ENCODE data around the gene NKAIN2.
"Not testable (repeated sequence)": the region's sequence is repeated elsewhere in the genome, so short reads cannot be mapped to it uniquely, and the experiment has no call there.

NKAIN2 gene

DNA sequence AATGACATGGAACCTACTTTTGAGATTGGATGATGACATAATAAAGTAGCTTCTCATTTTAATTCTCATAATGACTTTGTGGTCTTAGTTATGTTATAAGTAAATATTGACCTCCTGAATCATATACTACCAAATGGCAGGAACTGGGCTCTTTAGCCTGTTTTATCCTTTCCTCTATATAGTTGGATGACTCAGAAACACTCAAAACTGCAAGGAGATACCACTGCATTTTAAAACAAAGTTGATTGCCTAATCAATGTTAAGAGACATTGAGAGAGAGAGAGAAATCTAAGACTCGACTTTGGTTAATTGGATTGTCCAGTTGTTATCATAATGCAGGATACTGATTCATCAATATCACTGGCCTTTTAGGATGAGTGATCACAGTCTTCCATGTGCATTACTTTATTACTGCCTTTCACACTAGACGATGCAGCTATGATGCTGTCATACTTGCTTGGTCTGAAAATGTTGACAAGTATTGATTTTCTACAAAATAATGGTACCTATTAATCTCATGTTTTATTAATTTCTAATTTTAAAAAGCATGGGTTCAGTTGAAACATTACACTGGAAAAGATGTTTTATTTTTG lies 320.0 kb downstream of the NKAIN2 start:
- FAIRE-seq = no peak

DNA sequence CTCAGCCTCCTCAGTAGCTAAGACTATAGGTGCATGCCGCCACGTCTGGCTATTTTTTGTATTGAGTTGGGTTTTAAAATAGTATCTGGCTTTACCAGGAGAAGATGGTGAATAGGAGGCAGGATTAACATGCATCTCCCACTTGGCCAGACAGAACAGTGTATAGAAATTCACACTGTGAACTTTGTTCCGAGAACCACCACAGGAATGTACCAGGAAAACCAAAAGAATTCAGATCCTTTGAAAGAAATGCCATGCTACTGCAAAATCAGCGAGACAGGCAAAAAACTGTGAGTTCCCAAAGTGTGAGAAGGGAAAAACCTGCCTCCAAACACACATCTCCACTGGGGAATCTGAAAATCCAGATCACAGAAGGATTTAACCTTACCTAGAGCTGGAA lies 327.6 kb downstream of the NKAIN2 start:
- no peak for FAIRE-seq

DNA sequence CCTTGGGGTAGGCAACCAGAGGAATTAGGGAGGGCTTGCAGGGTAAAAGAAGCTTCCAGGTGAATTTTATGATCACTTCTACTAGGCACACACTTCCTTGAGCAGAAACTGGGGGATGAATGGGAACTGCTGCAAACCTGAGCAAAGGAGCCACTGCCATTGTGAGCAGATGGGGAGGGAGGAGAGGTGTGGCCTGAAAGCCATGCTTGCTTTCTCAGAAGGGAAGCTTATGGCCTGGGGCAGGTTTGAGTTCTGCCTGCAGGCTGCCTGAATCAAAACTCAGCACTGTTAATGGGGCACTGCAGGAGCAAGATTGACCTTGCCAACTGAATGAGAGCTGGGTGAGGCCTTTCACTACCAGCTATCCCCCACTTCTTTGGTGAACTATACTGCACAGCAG lies 328.1 kb downstream of the NKAIN2 start:
- FAIRE-seq = no peak

DNA sequence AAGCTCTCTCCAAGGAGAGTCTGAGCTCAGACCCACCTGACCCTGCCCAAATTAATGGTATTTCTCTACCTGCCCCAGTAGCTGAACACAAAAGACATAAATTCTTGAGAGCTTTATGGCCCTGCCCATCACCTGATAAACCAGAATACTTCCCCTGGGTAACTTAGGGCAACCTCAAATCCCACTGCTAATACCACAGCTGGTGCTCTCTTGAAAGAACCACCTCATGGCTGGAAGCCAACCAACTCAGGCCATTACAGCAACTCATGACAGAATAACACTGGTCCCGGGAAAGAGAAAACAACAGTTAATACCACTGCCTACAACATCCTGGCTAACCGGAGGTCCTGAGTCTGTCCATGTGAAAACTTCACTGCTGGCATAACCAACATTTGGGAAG lies 328.6 kb downstream of the NKAIN2 start:
- FAIRE-seq = no peak

DNA sequence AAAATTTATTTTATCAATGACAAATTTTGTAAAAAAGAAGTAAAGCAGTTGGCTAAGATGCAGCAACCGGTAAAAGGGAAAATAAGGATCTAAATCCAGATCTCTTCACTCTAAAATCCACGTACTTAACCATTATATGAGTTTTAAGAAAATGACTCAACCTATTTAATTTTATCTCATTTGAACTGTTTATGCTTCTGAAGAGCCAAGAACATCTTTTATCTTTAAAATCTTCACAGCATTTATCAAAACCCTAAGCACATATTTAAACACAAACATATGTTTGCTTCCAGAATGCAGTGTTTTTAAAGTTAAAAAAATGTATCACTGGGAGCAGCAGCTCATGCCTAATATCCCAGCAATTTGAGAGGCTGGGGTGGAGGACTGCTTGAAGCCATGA lies 339.2 kb downstream of the NKAIN2 start:
- no peak for FAIRE-seq

DNA sequence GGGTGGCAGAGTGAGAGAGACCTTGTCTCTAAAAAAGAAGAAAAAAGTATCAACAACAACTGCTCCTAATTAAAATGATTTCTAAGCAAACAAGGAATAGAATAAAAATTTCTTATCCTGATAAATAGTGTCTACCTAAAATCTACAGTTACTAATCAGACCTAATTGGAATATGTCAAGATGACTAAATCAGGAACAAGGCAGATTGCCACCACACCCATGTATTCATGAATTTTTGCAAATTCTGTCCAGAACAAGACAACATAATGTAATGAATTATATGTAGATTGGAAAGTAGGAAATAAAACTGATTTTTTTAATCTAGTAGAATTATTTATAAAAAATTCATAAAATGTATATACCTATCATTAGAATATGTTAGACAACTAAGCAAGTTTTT lies 339.8 kb downstream of the NKAIN2 start:
- no peak for FAIRE-seq

DNA sequence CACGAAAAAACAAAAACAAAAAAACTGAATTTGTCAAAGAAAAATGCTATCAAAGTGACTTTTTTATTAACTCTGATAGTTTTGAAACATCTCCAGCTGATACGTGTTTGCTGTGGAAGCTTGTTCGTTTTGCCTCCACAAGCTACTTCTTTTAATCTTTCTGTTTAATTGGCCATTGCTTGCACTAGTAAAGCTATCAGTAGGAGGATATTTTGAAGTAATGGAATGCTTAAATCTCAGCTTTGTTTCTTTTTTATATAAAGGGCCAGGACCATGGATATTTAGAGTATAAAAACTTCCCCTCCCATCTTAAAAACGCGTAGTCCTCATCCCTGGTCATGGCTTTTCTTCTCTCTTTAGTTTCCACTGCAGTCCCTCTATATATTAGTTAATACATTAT lies 344.0 kb downstream of the NKAIN2 start:
- FAIRE-seq = no peak

DNA sequence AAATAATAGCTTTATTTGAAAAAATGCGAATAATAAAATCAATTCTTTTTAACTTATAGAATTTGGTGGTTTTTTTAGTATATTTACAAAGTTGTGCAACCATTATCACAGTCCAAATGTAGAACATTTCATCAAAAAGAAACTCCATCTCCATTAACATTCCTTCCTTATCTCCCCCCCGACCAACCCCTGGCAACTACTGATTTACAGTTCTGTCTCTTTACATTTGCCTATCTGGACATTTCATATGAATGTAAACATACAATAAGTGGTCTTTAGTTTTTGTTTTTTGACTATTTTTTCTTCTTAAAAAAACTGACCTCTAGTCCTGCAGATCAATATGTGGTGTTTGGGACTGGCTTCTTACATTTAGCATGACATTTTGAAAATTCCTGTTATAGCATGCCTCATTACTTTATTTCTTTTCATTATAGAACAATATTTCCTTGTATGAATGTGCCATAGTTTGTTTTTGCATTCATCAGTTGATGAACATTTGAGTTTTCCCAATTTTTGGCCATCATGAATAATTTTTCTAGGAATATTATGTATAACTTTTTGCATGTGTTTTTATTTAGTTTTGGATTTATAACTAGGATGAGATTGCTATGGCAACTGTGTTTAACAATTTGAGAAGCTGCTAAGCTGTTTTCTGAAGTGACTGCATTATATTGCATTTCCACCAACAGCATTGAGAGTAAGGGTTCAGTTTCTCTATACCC lies 344.7 kb downstream of the NKAIN2 start:
- no peak for FAIRE-seq

DNA sequence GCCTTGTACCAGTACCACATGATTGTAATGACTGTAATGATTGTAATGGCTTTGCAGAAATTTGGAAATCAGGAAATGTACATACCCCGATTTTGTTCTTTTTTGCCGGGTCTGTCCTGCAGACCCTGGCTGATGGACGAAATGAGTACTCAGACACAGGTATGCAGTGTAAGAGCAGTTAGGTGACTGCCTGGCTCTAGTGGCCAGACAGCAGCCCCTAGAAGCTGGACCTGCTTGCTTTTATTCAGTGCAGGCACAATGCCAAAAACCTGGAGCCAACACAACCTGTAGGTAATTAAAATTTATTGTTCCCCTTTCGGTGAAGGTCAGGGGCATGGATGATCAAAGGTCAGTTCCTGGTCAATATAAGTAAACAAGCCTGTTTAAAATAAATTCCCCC lies 346.0 kb downstream of the NKAIN2 start:
- no peak for FAIRE-seq

DNA sequence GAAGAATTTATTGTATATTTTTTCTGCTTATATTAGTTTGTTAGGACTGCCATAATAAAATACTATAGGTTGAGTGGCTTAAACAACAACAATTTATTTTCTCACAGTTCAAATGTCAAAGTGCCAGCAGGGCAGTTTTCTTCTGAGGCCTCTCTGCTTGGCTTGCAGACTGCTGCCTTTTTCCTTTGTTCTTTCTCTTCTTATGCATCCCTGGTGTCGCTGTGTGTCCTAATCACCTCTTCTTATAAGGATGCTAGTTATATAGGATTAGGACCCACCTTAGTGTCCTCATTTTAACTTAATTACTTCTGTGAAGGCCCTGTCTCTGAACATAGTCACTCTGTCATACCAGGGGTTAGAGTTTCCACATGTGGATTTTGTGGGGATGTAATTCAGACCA lies 354.4 kb downstream of the NKAIN2 start:
- FAIRE-seq = no peak

DNA sequence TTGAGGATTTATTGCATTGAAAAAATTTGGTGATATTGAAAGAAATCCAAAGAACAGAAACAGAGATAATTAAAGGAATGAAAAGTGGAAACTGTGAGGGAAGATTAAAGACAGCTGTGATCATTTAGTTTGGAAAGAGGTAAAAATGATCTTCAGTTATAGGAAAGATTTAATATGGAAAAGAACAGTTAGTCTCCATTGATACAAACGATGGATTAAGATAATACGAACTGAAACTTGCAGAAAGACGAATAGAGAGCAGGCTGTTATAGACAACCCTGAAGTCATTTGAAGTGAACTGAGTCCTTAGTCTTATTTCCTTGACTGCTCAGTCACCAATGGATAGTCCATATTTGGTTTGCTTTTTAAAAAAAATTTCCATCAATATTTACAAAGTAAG lies 360.0 kb downstream of the NKAIN2 start:
- FAIRE-seq = no peak

DNA sequence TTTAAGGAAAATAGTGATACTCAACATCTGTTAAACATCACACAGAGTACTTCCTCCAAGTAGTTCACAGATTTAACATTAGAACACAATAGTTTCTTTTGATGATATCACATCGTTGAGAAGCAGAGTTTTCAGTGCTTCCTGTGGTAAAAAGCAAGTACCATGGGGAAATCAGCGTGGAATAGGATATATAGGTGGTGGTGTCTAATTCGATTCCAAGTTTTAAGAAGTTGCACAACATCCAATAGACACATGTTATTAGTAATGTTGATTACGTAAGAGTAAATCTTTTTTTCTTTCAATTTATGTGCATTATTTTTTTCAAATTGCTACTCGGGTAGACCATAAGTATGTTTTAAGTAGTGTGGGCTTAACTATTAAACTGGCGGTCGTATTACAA lies 360.7 kb downstream of the NKAIN2 start:
- FAIRE-seq = no peak

DNA sequence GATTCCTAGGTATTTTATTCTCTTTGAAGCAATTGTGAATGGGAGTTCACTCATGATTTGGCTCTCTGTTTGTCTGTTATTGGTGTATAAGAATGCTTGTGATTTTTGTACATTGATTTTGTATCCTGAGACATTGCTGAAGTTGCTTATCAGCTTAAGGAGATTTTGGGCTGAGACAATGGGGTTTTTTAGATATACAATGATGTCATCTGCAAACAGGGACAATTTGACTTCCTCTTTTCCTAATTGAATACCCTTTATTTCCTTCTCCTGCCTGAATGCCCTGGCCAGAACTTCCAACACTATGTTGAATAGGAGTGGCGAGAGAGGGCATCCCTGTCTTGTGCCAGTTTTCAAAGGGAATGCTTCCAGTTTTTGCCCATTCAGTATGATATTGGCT lies 363.6 kb downstream of the NKAIN2 start:
- FAIRE-seq = not testable (repeated sequence)

DNA sequence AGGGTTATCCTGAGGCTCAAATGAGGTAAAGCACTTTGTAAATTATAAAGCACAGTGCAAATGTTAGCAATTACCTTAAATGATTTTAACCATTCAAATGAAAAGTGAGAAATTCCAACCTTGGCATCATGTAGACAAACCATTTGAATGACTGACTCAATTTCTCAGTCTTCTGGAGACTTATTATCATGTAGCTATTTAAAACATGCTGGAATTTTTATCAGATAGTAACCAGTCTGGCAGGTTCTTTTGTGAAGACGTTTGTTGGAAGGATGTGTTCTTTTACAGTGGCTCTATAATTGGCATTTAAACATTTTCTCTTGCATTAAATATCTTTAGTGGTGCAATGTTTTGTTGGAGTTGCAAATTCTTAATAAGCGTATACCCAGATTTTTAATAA lies 386.6 kb downstream of the NKAIN2 start:
- FAIRE-seq = no peak

DNA sequence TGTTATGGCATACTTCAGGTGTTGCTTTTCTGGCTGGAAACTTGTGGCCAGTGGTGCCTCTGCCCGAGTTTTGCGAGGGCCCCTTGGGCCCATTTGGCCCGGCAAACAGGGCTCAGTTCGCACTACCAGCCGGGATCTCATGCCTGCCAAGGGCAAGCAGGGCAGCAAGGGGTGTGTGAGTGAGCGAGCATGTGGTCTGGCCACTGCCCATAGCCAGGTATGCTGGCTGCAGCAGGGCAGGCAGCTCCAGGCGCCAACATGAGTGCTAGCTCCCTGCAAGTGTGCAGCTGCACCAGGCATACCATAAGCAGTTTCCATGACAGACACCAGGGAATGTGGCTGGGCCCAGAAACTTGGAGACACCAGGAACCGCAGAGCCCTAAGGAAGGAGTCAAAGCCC lies 389.5 kb downstream of the NKAIN2 start:
- no peak for FAIRE-seq

DNA sequence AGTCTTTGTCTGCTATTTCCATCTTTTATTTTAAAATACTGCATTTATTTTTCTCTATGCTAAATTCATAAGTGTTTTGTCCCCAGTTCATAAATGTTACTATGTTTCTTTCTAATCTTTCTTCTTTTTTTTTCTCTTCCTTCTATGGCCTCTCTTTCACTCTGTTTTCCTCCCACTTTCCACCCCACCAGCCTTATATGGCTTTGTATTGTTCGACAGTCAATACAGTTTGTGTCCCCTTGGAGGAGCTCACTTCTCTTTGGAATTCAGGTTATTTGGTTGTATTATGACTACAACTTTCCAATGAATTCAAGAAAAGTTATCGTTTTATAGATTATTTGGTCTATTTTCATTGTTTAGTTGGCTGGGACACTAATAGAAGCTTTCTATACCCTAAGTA lies 393.5 kb downstream of the NKAIN2 start:
- FAIRE-seq = no peak

DNA sequence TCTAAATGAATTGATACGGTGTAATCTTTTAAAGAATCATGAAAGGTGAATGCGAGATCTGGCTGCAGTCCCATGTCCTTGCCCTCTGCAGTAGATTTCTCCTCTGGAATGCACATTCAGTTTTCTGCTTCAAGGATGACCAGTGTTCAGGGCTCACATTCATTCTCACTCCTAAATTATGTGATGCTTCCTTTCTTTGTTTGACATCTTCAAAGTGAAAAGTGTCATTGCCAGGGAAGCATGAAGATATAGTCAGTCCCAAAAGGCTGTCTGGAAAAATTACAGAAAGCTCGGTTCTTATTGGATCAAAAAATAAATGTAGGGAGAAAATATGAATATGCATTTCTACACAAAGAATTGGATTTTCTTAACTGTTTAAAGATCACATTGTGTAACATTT lies 395.6 kb downstream of the NKAIN2 start:
- no peak for FAIRE-seq

DNA sequence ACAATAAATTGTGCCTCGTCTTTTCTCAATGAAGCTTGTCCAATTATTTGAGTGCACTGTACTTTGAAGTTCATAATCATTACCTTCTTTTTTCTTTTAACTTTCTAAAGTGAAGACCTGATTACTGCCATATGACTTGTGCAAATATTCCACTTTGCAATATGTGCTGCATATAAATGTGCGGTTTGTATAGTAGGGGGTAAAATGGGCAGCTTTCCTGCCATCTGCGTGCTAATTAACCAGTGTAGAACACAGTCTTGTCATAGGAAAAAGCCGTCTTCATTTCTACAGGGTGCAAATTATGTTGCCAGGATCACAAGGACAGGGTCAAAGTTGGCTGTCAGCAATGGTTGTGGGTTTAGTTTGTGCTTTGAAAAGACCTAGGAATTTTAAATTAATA lies 397.0 kb downstream of the NKAIN2 start:
- no peak for FAIRE-seq

DNA sequence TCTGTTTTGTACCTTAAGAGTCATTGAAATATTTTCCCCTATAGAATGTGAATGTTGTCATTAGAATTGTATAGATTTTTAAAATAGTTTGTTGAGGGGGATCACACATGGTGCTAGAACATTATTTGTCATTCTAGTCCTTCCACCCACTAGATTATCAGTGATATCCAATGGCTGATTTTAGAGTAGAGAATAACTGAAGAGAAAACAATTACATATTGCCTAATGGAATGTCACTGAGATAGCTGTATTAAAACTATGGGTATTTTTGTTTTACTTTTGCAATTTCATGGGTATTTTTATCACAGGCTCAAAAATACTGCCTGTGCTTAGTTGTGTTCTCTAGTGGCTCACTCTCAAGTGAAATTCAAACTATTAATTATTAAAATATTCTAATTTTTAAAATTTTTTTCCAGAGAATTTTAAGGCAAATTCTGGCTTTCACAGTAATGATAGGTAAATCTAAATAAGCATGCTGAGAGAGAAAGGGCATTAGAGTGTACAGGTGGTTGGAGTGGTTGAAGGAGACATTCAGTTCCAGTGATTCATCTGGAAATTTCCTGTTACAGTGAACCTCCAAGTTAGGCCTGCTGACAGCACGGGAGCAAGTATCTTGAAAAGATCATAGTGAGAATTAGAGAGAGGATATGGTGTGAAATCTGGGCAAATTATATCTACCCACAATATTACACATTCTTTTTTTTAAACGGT lies 399.6 kb downstream of the NKAIN2 start:
- FAIRE-seq = no peak

DNA sequence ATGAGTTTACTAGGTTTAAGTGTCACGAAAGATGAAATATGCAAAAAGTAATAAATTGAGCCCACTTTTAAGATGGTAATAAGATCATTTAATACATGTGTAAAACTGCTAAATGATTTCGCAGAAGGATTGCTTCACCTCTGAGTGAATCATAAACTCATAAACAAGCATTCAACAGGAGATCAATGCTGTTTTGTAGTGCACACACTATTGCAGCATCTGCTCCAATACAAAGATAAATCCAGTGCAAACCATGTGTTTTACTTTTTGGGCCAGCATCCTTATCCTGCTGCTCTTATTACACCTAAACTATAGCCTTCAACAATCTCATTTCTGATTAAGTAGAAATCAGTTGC lies 400.1 kb downstream of the NKAIN2 start:
- no peak for FAIRE-seq

DNA sequence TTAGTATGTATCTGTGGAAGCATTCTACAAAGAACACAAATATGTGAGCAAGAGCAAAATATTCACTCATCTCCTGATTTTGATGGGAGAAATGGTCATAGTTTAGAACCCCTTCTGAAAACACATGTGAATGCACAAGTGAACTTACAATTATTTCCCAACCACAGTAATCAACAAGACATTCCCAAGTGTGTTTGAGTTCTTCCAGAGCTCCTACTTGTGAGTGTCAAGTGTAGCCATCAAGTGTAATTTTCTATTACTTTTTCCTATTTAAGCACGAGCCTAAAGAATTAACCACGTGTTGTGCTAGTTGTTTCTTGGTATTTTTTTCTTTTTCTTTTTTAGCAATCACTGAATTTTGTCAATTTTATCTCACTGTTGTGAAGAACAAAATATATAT lies 402.3 kb downstream of the NKAIN2 start:
- FAIRE-seq = no peak

DNA sequence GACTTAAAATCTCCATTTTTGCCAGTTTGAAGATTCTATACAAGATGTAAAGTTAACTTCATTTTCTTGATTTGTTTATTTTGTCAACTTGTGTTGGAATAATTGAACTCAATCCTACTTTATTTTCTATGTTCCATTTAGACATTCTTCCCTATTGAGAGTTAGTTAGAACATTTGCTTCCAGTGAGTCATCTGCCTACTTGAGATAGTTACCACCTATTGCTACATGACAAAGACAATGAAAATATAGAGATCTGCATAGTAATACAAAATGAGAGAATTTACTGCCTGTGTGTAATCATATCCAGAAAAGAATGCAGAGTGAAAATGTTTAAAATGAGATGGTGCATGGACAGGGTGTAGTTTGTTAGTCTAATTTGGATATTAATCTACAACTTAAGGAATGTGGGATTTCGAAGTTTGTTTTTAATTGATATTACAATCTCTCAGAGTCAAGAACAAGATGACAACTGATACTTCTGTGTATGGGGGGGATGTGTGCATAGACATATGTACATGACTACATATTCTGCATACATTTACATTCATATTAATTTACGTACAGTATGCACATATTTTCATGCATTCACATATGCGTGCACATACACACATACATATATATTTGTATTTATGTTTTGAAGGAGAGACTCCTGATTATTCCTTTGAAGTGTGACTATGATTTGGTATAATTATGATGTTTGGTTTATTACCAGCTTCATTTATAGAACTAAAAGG lies 420.1 kb downstream of the NKAIN2 start:
- no peak for FAIRE-seq

DNA sequence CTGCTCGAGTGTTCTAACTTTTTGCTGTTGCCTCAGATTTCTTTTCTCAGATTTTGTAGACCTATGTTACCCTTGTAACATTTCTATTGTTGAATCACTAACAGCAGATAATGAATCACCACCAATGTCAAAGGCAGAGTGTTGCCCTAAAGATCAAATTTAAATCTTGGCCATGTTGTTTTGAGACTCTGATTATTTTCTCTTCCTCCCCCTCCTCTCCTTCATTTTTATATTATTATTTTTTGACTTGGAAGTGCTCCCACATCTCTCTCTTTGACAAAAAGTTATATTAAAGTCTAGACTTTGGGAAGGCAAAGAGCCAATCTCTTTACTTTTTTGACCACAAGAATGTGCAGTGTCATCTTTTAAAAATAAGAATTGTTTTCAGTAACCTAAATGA lies 422.7 kb downstream of the NKAIN2 start:
- FAIRE-seq = no peak

DNA sequence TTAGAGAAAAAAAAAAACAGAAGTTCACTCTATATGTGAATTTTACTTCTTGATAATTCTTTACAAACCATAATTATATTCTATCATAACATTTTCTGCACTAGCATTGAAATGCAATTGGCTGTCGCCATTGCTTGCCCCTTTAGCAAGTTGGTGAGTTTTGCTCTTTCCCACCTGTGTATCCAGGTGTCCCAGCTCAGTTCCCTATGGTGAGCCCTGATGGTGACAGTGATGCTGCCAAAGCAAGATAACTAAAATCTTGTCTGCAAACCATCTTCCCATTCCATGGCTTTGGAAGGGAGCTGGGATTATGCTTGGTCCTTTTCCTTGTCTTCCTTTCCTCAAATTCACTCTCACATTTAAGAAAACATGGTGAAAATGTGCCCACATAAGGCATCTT lies 429.6 kb downstream of the NKAIN2 start:
- no peak for FAIRE-seq

Data from G401.6 (cell line).